NAMALWA (cell line): Measurements from ENCODE around the gene COMMD1.
"Not testable (repeated sequence)": the region's sequence is repeated elsewhere in the genome, so short reads cannot be mapped to it uniquely, and the experiment has no call there.

Experiments used
- DNase-seq: peaks from one replicate; pipeline ENCODE4 v3.0.0-alpha.2; 2015; ENCODE audit warnings: low spot score

Gene COMMD1

GRCh38 chr2:61924895-61925663 lies 19.6 kb downstream of the COMMD1 start:
- DNase-seq, result no peak

DNA sequence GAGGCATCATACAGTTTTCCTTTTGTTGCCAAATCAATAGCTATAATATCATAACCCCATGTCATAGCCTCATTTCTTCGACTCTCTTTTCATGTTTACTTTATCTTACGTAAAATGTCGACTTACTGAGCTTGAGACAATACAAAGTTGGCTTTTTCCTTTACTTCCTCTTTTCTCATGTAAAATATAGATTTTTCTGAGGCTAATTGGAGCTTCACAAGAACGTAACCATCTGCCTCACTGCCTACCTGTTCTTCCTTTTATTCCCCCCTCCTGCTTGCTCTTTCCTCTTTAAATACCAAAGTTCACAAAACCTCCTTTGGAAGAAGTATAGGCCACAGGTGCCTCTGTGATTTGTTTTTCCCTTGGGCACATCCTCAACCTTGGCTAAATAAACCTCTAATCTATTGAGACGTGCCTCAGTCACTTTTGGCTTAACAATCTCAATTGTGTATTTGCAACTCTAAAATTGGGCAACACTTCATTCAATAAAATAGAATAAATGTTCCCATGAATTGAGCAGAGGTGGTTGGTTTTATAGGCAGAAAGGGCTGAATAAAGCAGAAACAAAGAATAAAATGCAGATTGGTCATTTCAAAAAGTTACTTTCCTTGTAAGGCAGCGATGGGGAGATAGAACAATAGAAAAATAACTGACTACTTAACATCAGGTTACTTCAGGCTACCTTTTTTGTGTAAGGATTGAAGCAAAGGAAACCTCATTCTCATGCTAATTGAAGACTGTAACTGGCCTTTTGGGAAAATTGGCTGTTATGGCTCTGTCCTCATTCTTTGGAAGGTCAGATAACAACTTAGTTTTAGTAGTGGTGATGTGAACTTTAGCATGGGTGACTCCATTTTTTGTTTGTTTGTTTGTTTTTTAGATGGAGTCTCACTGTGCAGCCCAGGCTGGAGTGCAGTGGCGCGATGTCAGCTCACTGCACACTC lies 21.3 kb downstream of the COMMD1 start:
- DNase-seq, result no peak

DNA sequence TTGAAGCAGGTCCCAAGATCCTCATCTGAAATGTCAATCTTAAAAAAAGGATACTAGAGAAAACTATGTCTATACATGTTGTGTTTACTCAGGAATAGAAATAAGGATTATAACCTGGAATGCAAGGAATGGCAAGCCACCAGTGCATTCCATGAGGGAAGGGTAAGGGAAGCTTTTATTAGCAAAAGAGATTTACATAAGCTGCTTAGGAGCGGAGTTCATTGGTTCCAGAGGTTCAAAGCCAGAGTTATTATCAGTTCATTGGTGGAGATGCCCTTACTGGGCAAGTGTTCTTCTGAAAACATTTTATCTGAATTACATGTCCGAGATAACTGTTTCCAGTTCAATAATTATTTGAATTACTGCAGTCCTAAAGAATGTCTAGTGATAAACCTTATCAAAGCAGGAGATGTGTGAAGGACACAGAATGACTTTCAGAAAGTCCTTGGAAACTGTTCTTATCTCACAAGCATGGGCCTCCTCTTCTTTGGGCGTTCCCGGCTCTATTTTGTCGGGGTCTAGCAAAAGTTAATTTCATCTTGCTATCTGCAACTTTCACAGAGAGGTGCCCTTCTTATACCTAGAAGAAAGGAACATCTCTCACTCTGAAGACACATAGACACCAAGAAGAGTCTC lies 23.5 kb downstream of the COMMD1 start:
- DNase-seq, result no peak

DNA sequence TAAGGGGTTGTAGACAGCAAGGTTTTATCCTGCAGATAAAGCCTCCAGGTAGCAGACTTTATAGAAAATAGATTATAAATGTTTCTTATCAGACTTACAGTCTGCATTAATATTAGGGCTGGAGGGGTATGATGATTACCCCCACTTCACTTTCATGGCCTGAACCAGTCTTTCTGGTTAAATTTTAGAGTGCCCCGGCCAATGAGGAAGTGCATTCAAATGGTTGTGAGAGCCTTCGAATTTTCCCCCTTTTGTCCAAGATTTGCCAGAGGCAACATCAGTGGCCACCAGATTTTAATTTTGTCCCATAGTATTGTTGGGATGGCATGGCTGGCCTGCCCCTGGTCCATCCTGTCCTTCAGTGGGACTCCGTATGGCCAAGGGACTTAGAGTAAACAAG lies 31.6 kb downstream of the COMMD1 start:
- no peak for DNase-seq

DNA sequence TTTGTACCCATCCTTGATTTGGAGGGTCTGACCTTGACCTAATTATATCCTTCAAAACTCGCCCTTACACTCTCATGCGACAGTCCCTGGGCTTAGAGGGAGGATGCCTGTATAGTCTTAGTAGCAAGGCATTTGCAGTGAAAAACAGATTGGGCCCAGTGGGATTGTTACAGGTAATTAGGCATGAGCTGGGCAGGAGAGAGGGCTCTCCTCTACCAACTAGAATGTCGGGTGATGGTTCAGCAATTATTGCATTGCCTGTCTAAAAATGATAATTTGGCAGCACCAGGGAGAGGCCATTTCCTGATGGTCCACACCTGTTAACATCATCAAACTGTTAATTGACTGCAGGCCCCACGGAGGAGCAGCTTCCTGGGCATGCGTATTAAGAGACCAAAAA lies 32.4 kb downstream of the COMMD1 start:
- DNase-seq, result no peak

DNA sequence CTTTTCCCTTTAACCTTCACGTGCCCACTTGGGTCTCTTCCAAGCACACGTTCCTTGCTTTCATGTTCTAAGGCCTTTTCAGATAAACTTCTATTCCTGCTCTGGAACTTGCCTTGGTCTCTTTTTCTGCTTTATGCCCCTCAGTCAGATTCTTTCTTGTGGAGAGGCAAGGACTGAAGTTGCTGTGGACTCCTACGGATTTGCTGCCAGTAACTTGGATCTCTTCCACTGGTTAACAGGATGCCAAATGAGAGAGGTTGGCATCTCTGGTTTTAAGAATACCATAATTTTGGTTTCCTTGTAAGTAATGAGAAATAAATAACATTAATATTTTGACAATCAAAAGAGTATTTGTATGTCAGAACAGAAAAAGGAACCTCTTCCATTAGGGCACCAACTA lies 33.0 kb downstream of the COMMD1 start:
- DNase-seq, result no peak

DNA sequence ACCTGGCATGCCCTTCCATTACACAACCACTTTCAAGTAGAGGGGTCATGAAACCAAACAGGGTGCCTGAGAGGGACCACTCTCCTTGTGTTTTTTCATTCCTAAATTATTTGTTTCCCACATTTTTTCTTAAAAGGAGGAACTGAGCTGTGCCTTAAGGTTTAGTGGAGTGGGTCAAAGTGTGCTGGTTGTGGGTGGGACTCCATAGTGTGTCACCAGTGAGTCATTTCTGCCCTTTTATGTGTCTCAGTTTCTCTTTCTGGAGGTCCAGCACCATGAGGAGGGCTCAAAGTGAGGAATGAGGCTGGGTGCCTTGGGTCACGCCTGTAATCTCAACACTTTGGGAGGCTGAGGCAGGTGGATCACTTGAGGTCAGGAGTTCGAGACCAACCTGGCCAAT lies 37.8 kb downstream of the COMMD1 start:
- no peak for DNase-seq

DNA sequence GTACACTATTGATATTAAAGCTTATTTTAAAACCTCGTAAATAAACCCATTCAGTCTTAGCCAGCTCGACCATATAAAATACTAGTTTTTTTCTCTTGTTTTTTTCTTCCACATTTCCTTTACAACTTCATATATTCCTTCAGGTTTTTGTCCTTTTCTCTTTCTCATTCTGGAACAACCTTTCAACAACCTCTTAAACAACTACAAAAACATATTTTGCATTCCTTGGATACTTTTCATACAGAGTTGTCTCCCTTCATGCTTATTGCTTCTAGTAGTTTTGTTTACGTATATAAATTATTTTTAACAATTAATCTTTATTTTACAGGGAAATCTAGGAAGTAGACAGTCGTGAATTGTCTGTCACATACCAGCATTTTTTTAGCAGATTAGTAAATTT lies 41.2 kb downstream of the COMMD1 start:
- no peak for DNase-seq

DNA sequence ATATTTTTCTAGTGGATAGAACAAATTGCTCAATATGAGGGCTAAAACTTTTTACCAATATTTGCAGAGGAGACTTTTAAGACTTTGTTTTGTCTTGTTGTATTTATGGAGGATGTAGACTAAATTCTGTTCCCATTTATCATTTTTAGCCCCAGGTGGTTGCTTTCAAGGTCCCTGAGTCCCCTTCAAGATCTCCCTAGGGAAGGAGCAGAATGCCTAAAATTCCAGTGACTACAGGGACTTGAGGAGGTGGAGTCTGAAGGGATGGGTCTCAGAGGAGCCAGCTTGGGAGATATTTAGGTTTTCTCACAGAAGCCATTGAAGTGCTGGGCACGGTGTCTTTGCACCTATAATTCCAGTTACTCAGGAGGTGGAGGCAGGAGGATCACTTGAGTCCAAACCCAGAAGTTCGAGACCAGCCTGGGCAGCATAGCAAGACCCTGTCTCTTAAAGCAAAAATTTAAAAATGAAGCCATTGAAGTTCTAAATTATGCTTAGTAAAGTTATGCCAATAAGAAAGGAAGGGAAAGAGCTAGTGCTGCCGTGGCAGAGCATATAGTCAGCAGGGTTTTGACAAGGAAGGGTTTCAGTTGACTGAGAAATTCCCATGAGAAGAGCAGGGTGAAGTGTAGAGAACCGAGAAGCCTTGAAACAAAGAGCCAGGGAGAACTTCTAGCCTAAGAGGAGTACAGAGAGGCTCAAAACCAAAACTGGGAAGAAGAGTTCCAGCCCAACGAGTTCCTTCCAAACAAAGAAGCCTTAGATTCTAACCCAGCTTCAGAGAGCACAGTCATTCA lies 43.4 kb downstream of the COMMD1 start:
- DNase-seq, result no peak

DNA sequence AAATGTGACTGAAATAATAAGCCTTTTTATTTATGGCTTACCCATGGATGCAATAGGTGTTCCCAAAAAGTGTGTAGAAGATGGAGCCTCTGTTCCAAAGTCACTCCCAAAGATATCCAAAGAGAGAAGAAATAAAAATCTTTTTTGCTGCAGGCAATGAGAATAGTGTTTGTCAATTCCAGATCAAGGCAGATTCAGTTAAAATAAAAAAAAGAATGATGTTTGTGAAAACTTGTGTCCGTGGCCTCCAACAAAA lies 43.9 kb downstream of the COMMD1 start:
- no peak for DNase-seq

DNA sequence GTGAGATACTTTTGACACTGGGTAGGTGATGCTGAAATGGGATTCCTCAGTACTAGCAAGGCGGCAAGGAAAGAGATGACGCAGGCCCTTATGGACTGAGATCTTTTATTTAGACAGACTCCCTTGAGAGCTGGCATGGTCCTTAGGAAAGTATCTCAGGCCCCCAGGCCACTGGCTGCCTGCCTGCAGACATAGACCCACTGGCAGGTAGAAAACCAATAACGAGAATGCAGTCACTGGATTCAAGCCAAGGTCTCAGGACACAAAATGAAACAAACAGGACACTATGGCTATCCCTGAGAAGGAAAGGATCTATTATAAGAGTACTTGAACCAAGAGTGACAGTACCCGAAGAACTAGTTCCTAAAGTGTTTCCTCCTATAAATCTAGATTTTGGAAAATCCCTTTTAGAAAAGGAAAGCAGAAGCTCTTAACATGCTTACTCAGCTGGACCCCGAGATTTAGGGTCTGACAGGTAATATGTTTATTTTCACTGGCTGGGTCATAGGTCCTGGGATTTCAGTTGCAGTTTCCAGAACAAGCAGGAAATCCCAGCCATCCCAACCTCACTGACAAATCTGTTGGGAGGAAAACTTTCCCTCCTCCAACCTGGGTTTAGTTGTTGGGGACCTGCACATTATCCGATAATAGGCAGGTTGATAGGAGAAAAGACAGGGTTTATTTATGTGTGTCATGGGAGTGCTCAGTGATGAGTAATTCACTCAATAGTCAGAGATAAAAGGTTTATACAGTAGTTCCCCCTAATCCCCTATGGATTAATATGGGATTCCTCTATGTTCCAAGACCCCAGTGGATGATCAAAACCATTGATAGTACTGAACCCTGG lies 44.5 kb downstream of the COMMD1 start:
- no peak for DNase-seq

- DNase-seq, result no peak
These were observed 45.3 kb downstream of the COMMD1 start for GRCh38 chr2:61950571-61951315.

- no peak for DNase-seq
These were observed 46.4 kb downstream of the COMMD1 start for GRCh38 chr2:61951881-61952280.

- no peak for DNase-seq
These were observed 46.8 kb downstream of the COMMD1 start for GRCh38 chr2:61952288-61952687.

GRCh38 chr2:61954856-61955255 lies 49.4 kb downstream of the COMMD1 start:
- not testable (repeated sequence) for DNase-seq

GRCh38 chr2:61959381-61960293 lies 54.2 kb downstream of the COMMD1 start:
- no peak for DNase-seq

GRCh38 chr2:61961231-61961901 lies 55.9 kb downstream of the COMMD1 start:
- DNase-seq, result no peak

DNA sequence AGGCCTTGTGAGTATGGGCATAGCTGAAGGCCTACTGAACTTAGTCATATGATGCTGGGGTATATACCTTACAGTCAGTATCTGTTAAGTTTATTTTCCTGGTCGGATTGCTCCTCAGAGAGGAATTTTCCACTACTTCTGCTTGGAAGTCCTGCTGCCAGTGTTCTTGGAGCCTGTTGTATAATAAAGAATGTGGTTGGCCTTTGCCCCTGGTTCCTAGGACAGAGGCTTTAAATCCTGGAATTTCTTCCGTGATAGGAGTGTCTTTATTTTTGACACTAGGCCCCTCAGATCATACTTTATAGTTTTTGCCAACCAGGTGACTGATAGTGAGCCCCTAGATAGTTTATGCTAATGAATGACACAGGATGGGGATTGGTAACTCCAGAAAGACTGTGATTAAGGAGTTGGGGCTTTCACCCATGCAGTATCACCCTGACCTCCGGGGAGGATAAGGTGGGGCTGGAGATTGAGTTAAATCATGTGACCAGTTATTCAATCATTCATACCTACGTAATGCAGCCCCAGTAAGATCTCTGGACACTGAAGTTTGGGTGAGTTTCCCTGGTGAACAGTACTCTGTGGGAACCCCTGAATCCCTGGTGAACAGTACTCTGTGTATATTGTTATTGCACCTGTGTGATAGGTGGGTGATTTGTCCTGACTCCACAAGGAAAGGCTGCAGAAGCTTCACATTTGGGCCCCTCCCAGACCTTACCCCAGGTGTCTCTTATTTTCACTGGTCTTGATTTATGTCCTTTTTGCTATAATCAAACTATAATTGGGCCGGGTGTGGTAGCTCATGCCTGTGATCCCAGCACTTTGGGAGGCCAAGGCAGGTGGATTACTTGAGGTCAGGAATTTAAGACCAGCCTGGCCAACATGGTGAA lies 56.9 kb downstream of the COMMD1 start:
- DNase-seq, result no peak
